ENCODE data around the gene SORD.
A peak's percentile ranks its signal among the peaks of the same experiment; 100 is the strongest.
"Not testable (repeated sequence)": the region's sequence is repeated elsewhere in the genome, so short reads cannot be mapped to it uniquely, and the experiment has no call there.

Gene SORD

GRCh38 chr15:45022871-45023658 is at the start of gene SORD:
Gene SORD, plus strand, starts transcription at chr15:45023195. Its CDS starts 89 bp downstream, at chr15:45023284.
- DNase-seq (ENCODE audit: low read depth) = peak; percentile 85

GRCh38 chr15:44976183-44976582 is 46.8 kb upstream of the SORD start:
- DNase-seq (ENCODE audit: low read depth) = not testable (repeated sequence)

DNA sequence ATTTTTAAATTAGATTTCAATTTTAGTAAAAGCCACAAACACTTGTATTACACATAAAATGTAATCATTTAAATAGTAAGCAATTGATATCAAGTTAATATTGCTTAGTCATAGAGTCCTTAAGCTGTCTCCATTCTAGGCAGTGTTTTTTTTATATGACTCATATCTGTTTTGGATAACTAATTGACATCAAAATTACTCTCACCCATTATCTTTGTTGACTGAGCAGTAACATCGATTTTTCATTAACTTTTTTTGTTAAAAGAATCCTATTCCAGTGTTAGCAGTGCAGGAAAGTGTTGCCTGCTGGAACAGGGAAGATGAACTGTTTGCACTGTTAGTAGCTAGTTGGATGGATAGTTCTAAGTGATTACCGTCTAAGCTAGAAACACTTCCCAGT is 45.2 kb upstream of the SORD start:
- not testable (repeated sequence) for DNase-seq (ENCODE audit: low read depth)

- not testable (repeated sequence) for DNase-seq (ENCODE audit: low read depth)
These were observed 43.2 kb upstream of the SORD start for GRCh38 chr15:44979617-44980339.

DNA sequence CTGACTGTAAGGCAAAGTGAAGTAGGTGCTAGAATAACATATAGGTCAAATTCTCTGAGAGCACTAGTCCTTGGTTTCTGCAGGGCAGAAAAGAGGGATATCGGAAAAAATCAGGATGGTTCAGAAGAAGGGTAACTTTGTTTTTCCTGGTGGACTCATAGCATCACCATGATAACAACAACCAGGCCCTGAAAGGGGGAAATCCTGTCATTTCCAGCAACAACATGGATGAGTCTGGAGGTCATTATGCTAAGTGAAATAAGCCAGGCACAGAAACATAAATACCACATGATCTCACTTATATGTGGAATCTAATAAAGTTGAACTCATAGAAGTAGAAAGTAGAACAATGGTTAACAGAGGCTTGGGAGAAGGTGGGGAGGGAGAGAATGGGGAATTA is 38.9 kb upstream of the SORD start:
- DNase-seq (ENCODE audit: low read depth) = not testable (repeated sequence)

GRCh38 chr15:44986346-44987055 is 36.5 kb upstream of the SORD start:
- DNase-seq (ENCODE audit: low read depth) = not testable (repeated sequence)

- not testable (repeated sequence) for DNase-seq (ENCODE audit: low read depth)
These were observed 35.3 kb upstream of the SORD start for GRCh38 chr15:44987711-44988110.

DNA sequence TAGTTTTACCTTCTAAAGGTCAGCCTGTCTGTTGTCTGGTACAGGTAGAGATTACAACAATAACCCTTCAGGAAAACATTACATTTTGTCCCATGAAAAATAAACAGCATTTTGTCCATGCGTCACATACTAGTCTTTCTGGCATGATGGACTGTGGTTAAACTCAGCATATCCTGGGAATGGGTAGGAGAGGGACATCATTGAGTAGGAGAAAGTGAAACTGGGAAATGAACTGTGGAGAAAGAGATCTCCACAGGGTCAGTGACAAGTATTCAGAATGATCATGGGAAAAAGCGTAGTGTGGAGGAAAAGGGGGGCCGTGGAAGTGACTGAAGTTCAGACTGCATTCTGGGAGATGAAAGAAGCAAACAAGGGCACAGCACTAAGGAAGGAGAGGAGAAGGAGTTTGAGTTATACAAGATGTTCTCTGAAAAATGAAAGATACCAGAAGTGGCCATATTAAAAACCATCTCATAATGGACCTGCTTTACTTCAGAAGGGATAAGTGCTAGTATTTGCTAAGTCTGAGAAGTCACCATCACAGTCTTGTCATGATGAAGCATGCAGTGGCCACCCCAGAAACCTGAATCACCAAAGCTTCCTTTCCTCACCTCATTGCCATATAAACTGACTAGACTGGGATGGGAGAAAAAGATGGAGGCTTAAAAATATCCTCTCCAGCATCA is 34.7 kb upstream of the SORD start:
- DNase-seq (ENCODE audit: low read depth) = not testable (repeated sequence)

- not testable (repeated sequence) for DNase-seq (ENCODE audit: low read depth)
These were observed 34.1 kb upstream of the SORD start for GRCh38 chr15:44988870-44989219.

DNA sequence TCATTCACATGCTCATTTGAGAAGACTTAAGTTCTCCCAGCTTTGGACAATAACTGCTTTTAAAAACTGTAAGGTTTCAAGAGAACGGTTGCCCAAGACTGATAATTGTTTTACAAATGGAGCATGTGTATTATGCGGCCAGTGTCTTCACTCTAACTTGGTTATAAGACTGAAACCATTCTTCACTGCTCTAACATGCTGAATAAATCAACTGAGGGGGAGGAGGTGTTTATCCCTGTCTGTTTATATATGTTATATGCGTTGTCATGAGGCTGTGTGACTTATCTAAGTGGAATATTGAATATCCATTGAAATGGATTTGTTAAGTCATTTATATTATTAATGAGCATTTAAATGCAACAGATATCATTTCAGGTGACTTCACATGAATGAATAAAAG is 25.4 kb upstream of the SORD start:
- not testable (repeated sequence) for DNase-seq (ENCODE audit: low read depth)

- no peak for DNase-seq (ENCODE audit: low read depth)
These were observed 23.9 kb upstream of the SORD start for GRCh38 chr15:44999105-44999504.

- not testable (repeated sequence) for DNase-seq (ENCODE audit: low read depth)
These were observed 21.8 kb upstream of the SORD start for GRCh38 chr15:45001180-45001579.

GRCh38 chr15:45003731-45004410 is 19.1 kb upstream of the SORD start:
- DNase-seq (ENCODE audit: low read depth) = not testable (repeated sequence)

GRCh38 chr15:45004590-45005175 is 18.3 kb upstream of the SORD start:
- not testable (repeated sequence) for DNase-seq (ENCODE audit: low read depth)

GRCh38 chr15:45009046-45009445 is 13.9 kb upstream of the SORD start:
- DNase-seq (ENCODE audit: low read depth) = no peak

- DNase-seq (ENCODE audit: low read depth) = not testable (repeated sequence)
These were observed 7.9 kb upstream of the SORD start for GRCh38 chr15:45015114-45015513.

DNA sequence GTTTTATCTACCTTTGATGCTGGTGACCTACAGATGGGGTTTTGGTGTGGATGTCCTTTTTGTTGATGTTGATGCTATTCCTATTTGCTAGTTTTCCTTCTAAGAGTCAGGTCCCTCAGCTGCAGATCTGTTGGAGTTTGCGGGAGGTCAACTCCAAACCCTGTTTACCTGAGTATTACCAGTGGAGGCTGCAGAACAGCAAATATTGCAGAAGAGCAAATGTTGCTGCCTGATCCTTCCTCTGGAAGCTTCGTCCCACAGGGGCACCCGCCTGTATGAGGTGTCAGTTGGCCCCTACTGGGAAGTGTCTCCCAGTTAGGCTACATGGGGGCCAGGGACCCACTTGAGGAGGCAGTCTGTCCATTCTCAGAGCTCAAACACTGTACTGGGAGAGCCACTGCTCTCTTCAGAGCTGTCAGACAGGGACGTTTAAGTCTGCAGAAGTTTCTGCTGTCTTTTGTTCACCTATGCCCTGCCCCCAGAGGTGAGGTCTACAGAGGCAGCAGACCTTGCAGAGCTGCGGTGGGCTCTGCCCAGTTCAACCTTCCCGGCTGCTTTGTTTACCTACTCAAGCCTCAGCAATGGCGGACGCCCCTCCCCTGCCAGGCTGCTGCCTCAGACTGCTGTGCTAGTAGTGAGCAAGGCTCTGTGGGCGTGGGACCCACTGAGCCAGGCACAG is 2.6 kb upstream of the SORD start:
- not testable (repeated sequence) for DNase-seq (ENCODE audit: low read depth)

GRCh38 chr15:45020901-45021259 is 2.1 kb upstream of the SORD start:
- DNase-seq (ENCODE audit: low read depth) = not testable (repeated sequence)

DNA sequence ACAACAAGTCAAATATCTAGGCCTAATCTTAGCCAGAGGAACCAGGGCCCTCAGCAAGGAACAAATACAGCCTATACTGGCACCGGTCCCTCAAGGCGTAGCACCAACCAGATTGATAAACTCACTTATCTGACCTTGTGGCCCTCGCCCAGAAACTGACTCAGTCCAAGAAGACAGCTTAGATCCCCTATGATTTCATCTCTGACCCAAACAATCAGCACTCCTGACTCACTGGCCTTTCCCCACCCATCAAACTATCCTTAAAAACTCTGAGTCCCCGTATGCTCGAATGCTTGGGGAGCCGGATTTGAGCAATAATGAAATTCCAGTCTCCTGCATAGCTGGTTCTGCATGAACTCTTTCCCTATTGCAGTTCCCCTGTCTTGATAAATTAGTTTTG is 1.6 kb upstream of the SORD start:
- DNase-seq (ENCODE audit: low read depth) = no peak

DNA sequence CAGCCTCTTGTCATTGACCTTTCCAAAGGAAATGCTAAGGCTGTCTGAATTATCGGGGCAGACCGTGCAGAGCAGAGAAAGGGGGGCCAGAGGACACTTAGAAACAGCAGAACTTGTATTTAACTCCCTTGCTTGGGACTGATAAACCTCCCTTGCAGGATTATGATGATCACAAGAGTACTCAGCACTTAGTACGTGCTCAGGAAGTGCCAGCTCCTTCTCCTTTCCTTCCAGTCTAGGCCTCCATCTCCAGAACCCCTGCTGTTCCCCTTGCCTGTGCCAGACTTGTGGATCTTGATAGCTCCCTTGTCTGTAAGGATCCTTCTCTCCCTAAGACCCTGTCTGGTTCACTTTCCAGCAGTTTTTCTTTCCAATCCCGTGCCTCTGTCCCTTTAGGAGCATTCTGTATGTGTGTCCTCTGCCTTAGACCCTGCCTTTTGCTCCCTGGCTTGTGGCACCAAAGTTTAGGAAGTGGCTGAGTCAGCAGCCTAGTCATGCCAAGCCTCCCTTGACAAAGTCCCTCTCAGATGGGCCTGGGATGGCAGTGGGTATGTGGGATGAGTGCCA is 747 bp downstream of the SORD start:
- DNase-seq (ENCODE audit: low read depth) = no peak
